Tibial nerve (tissue), 4 donors: ENCODE data around the gene CTSA. TPM values are rescaled to one million over a fixed set of nuclear protein-coding genes. Genes with fewer than 3 reads are reported as not detected.
"Not testable (repeated sequence)": the region's sequence is repeated elsewhere in the genome, so short reads cannot be mapped to it uniquely, and the experiment has no call there.

Source experiments
- DNase-seq, 2 donors: peaks; one replicate each; pipeline ENCODE4 v3.0.0-alpha.2; 2019; ENCODE audit warnings: low spot score in 2 of 2
- H3K27ac ChIP-seq, 4 donors: fragments of 200-600 bp; sonication (generic) in 3 of 4; one replicate each; pipeline ENCODE4 v1.5.1; 2017 to 2019; ENCODE audit warnings: mild to moderate bottlenecking in 1 of 4
- H3K27me3 ChIP-seq, 2 donors: fragments of 200-600 bp; sonication (generic) in 1 of 2; one replicate each; pipeline versions ENCODE4 v1.5.1 to v1.6.0; 2017 to 2019
- H3K36me3 ChIP-seq, 3 donors: fragments of 200-600 bp; sonication (generic); one replicate each; pipeline ENCODE4 v1.5.1; 2018 to 2019
- H3K4me1 ChIP-seq, 4 donors: fragments of 200-600 bp; sonication (generic) in 3 of 4; one replicate each; pipeline ENCODE4 v1.5.1; 2017 to 2019
- H3K4me3 ChIP-seq, 4 donors: fragments of 200-600 bp; sonication (generic) in 3 of 4; one replicate each; pipeline ENCODE4 v1.5.1; 2017 to 2019; ENCODE audit warnings: mild to moderate bottlenecking in 1 of 4, moderate library complexity in 1 of 4
- H3K9me3 ChIP-seq, 4 donors: fragments of 200-600 bp; sonication (generic) in 3 of 4; one replicate each; pipeline ENCODE4 v1.5.1; 2017 to 2019
- CTCF ChIP-seq, 5 experiments: fragments of 200-600 bp in 3 of 5; fragments of 450-650 bp in 2 of 5; sonication (generic) in 3 of 5; IDR thresholded peaks; one replicate each; pipeline ENCODE4 v1.5.1; 2016 to 2019; ENCODE audit warnings: antibody characterized with exemption in 5 of 5, mild to moderate bottlenecking in 3 of 5, moderate library complexity in 2 of 5
- EP300 ChIP-seq, 2 donors: sonication (generic); formaldehyde crosslinking; IDR thresholded peaks; one replicate each; pipeline ENCODE4 v1.6.1; 2017; ENCODE audit warnings: antibody characterized with exemption in 2 of 2, mild to moderate bottlenecking in 1 of 2
- POLR2A ChIP-seq, 2 donors: fragments of 450-650 bp; IDR thresholded peaks; one replicate each; pipeline ENCODE4 v1.6.1; 2017; ENCODE audit warnings: antibody characterized with exemption in 2 of 2, mild to moderate bottlenecking in 2 of 2, moderate library complexity in 2 of 2
- WGBS, 2 donors: methylation state at CpG; one replicate each; pipeline ENCODE4 v1.1.5; 2018; 5-methylcytosine and 5-hydroxymethylcytosine counted together
- total RNA-seq, 4 donors: library from RNA; depleted of rRNA; stranded (reverse); fragments of >200 nt; gene quantifications; one replicate each; pipeline ENCODE4 v1.1.0, GENCODE V29; 2016

Gene CTSA
- total RNA-seq, 4 donors from 2014 or later: 50.4 to 87.3 (median 71.7) TPM

GRCh38 chr20:45866454-45866853 lies 24.7 kb upstream of the CTSA start:
- no peaks in the 10 kb centered on the region for H3K27me3 ChIP-seq
- H3K36me3 ChIP-seq: peaks cover 0 to 4% (median 0%) of the 10 kb centered on the region in 3 donors
- no peaks in the 10 kb centered on the region for H3K4me1 ChIP-seq
- H3K27ac ChIP-seq: no peak overlapping the region
- TF ChIP-seq EP300 (IDR thresholded peaks at IDR 0.05): no peak
- TF ChIP-seq POLR2A (IDR thresholded peaks at IDR 0.05): no peak
- H3K4me3 ChIP-seq: no peak overlapping the region
- DNase-seq: no peak
- 94 to 95% methylated on average over 5 of the region's 5 CpGs for WGBS, 2 donors
- H3K9me3 ChIP-seq: no peaks in the 10 kb centered on the region

GRCh38 chr20:45867136-45867818 lies 23.9 kb upstream of the CTSA start:
- Histone ChIP-seq H3K4me1 (no peaks in the 10 kb centered on the region), H3K27ac (no peak overlapping the region), H3K27me3 (no peaks in the 10 kb centered on the region), H3K9me3 (no peaks in the 10 kb centered on the region), H3K36me3 (peaks cover 0 to 4% (median 0%) of the 10 kb centered on the region in 3 donors), H3K4me3 (no peak overlapping the region)
- WGBS, 2 donors: 83 to 91% methylated on average over 6 of the region's 6 CpGs
- DNase-seq: no peak
- TF ChIP-seq CTCF (IDR thresholded peaks at IDR 0.05) (no peak), POLR2A (IDR thresholded peaks at IDR 0.05) (no peak), EP300 (IDR thresholded peaks at IDR 0.05) (no peak)

GRCh38 chr20:45867819-45868176 lies 23.3 kb upstream of the CTSA start:
- H3K27ac ChIP-seq: no peak overlapping the region

GRCh38 chr20:45872626-45873025 lies 18.5 kb upstream of the CTSA start:
- H3K9me3 ChIP-seq: no peaks in the 10 kb centered on the region
- no peak for DNase-seq
- no peaks in the 10 kb centered on the region for H3K27me3 ChIP-seq
- no peak overlapping the region for H3K27ac ChIP-seq
- no peak overlapping the region for H3K4me3 ChIP-seq
- H3K4me1 ChIP-seq: no peaks in the 10 kb centered on the region
- no peak for TF ChIP-seq CTCF (IDR thresholded peaks at IDR 0.05)
- TF ChIP-seq POLR2A (IDR thresholded peaks at IDR 0.05): no peak
- no peak for TF ChIP-seq EP300 (IDR thresholded peaks at IDR 0.05)
- WGBS, 2 donors: 85 to 92% methylated on average over 4 of the region's 4 CpGs
- H3K36me3 ChIP-seq: peaks cover 0 to 12% (median 0%) of the 10 kb centered on the region in 3 donors

More at GRCh38 chr20:45867819-45868176, 23.3 kb upstream of the CTSA start:
- no peaks in the 10 kb centered on the region for H3K9me3 ChIP-seq
- H3K4me3 ChIP-seq: no peak overlapping the region
- DNase-seq: no peak
- no peaks in the 10 kb centered on the region for H3K4me1 ChIP-seq
- no peak for TF ChIP-seq EP300 (IDR thresholded peaks at IDR 0.05)
- TF ChIP-seq POLR2A (IDR thresholded peaks at IDR 0.05): no peak
- no peak for TF ChIP-seq CTCF (IDR thresholded peaks at IDR 0.05)
- no peaks in the 10 kb centered on the region for H3K27me3 ChIP-seq
- peaks cover 0 to 4% (median 0%) of the 10 kb centered on the region in 3 donors for H3K36me3 ChIP-seq

- Histone ChIP-seq H3K36me3 (peaks cover 0 to 21% (median 0%) of the 10 kb centered on the region in 3 donors), H3K9me3 (no peaks in the 10 kb centered on the region), H3K27me3 (no peaks in the 10 kb centered on the region), H3K4me1 (peaks cover 0 to 3% (median 0%) of the 10 kb centered on the region in 4 donors), H3K27ac (no peak overlapping the region), H3K4me3 (no peak overlapping the region)
- no peak for DNase-seq
- TF ChIP-seq POLR2A (IDR thresholded peaks at IDR 0.05) (no peak), CTCF (IDR thresholded peaks at IDR 0.05) (no peak), EP300 (IDR thresholded peaks at IDR 0.05) (no peak)
- 79 to 84% methylated on average over 1 of the region's 1 CpG for WGBS, 2 donors
These were observed 17.6 kb upstream of the CTSA start for GRCh38 chr20:45873409-45874103.

- not testable (repeated sequence) for H3K27ac ChIP-seq, H3K4me1 ChIP-seq, H3K4me3 ChIP-seq, DNase-seq, H3K9me3 ChIP-seq, H3K27me3 ChIP-seq
- 92% methylated on average over 10 of the region's 10 CpGs for WGBS, 2 donors
- peaks cover 0 to 27% (median 0%) of the 10 kb centered on the region in 3 donors for H3K36me3 ChIP-seq
These were observed 17.0 kb upstream of the CTSA start for GRCh38 chr20:45874104-45874481.
